SU-DHL-6 (cell line): ENCODE measurements around the gene HEY2.

Experiments
- H2AFZ ChIP-seq: fragments of 200-600 bp; sonication (generic); 2 replicates; pipeline ENCODE4 v1.6.1; 2014; ENCODE audit warnings: low read depth, mild to moderate bottlenecking, moderate library complexity, mixed read lengths, antibody characterized with exemption, low read length; ENCODE audit not compliant: severe bottlenecking
- H3F3A ChIP-seq: fragments of 200-600 bp; shearing (Covaris generic); 2 replicates; pipeline ENCODE4 v1.6.0; 2016; ENCODE audit warnings: antibody characterized with exemption, mild to moderate bottlenecking; ENCODE audit not compliant: insufficient read depth
- H3K27ac ChIP-seq: fragments of 200-600 bp; sonication (generic); 2 replicates; pipeline ENCODE4 v1.5.1; 2016; ENCODE audit warnings: low read depth, mild to moderate bottlenecking, low read length, moderate library complexity, mixed read lengths
- H3K27me3 ChIP-seq: fragments of 200-600 bp; sonication (generic), shearing (Covaris generic); 2 replicates; pipeline ENCODE4 v1.6.0; 2014; ENCODE audit warnings: mild to moderate bottlenecking, low read length
- H3K36me3 ChIP-seq: fragments of 200-600 bp; sonication (generic); 2 replicates; pipeline ENCODE4 v1.6.1; 2014; ENCODE audit warnings: mild to moderate bottlenecking, low read length, mixed read lengths
- H3K4me2 ChIP-seq: fragments of 300-600, 200-600 bp; shearing (Covaris generic), sonication (generic); 2 replicates; pipeline ENCODE4 v1.6.0; 2014; ENCODE audit warnings: low read length, low read depth, mild to moderate bottlenecking; ENCODE audit not compliant: poor library complexity, severe bottlenecking
- H3K4me3 ChIP-seq: fragments of 200-600 bp; sonication (generic); 2 replicates; pipeline ENCODE4 v1.5.1; 2014; ENCODE audit warnings: antibody characterized with exemption, low read length, mild to moderate bottlenecking, mixed read lengths; ENCODE audit not compliant: insufficient read depth, poor library complexity, severe bottlenecking
- H3K79me2 ChIP-seq: fragments of 200-600 bp; sonication (generic); 2 replicates; pipeline ENCODE4 v1.6.1; 2014; ENCODE audit warnings: mild to moderate bottlenecking, low read length, moderate library complexity; ENCODE audit not compliant: insufficient read depth
- H3K9ac ChIP-seq: fragments of 200-600 bp; sonication (generic); 2 replicates; pipeline ENCODE4 v1.7.0; 2014; ENCODE audit warnings: mild to moderate bottlenecking, low read length
- H3K9me2 ChIP-seq: fragments of 200-600 bp; sonication (generic); replicated peaks from 2 replicates; pipeline ENCODE4 v1.6.1; 2014; ENCODE audit warnings: low read length; ENCODE audit not compliant: insufficient read depth
- H3K9me3 ChIP-seq: fragments of 200-600 bp; sonication (generic); 2 replicates; pipeline ENCODE4 v1.6.1; 2014; ENCODE audit warnings: low read length, mixed read lengths; ENCODE audit not compliant: insufficient read depth
- H4K20me1 ChIP-seq: fragments of 200-600 bp; sonication (generic); 2 replicates; pipeline ENCODE4 v1.6.1; 2014; ENCODE audit warnings: low read depth, mild to moderate bottlenecking, antibody characterized with exemption, low read length, moderate library complexity, mixed read lengths
- CTCF ChIP-seq: fragments of 200-600 bp; sonication (generic); IDR thresholded peaks from one replicate; pipeline ENCODE4 v1.5.1; 2017; ENCODE audit warnings: antibody characterized with exemption, mild to moderate bottlenecking, low read length, moderate library complexity; ENCODE audit not compliant: insufficient read depth, poor library complexity, severe bottlenecking
- EZH2phosphoT487 ChIP-seq: fragments of 200-600 bp; sonication (generic), shearing (Covaris generic); conservative IDR thresholded peaks from 2 replicates; pipeline ENCODE4 v1.6.1; 2018; ENCODE audit warnings: mild to moderate bottlenecking, antibody characterized with exemption, low read length, moderate library complexity, mixed read lengths

Gene HEY2

DNA sequence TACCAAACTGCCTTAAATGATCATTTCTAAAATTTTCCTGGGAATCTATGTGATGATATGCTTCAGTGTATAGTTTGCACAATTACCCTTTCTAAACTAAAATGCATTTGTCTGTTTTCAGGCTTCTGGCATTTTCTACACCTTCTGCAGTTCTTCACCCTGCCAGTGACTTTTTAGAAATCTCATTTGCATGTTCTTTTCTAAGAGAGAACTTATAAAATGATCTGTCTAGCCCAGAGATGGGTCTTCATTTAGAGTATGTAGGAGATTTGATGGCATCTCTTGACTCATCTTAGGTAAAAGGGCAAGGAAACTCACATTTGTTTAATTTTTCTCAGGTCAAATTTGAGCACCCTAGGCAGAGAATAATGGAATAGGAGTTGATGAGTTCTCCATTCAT lies 59.2 kb downstream of the HEY2 start:
- no peak overlapping the region for H3K4me3 ChIP-seq
- peak overlapping the region; percentile 49 for H3K4me2 ChIP-seq
- H3K27me3 ChIP-seq = no peaks in the 10 kb centered on the region
- H3K9ac ChIP-seq = no peak overlapping the region
- peaks cover 4% of the 10 kb centered on the region; the same call in 1 of the 2 replicates for H4K20me1 ChIP-seq
- peaks cover 94% of the 10 kb centered on the region for H3K79me2 ChIP-seq
- H3K9me3 ChIP-seq = no peaks in the 10 kb centered on the region
- H3K9me2 ChIP-seq = no peaks in the 10 kb centered on the region
- peak overlapping the region; percentile 50; the same call in 1 of the 2 replicates for H3K27ac ChIP-seq
- H3K36me3 ChIP-seq = peaks cover 6% of the 10 kb centered on the region
- no peak for TF ChIP-seq EZH2phosphoT487
- TF ChIP-seq CTCF = no peak
- H2AFZ ChIP-seq = no peak overlapping the region
- peaks cover 29% of the 10 kb centered on the region; the same call in 1 of the 2 replicates for H3F3A ChIP-seq

DNA sequence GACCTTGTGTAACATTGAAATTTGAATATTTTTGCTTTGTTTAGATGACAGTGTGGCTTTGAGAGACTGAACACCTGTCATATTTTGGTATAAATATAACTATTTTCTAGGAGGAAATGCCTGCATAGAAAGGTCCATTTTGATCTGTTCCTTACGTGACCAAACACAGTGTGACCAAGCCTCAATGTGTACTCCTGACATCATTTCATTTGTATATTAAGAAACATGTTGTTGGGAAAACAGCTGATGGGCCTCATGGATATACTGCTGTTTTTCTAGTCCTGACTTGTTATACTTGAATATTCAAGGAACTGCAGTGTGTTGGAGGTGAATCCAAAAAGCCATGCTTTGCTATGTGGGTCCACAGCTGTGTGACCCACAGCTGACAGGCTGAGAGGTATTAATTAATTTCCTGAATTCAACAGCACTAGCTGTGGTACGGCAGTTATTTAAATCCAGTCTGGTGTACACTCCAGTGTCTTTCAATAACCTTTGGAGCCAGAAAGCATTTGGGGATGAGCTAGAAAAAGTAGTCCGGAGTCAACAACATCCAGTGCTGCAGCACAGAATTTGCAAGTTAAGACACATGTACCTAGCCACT lies 60.2 kb downstream of the HEY2 start:
- Histone ChIP-seq H3K4me3 (peak overlapping the region; percentile 4), H3K4me2 (peak overlapping the region; percentile 49)

GRCh38 chr6:125810445-125810844 lies 61.0 kb downstream of the HEY2 start:
- H3K27me3 ChIP-seq = no peaks in the 10 kb centered on the region

More for the DNA sequence above, 60.2 kb downstream of the HEY2 start:
- Histone ChIP-seq H3K27me3 (no peaks in the 10 kb centered on the region), H3K9ac (0 out of 2 replicates have a peak overlapping the region, but pooled peaks have one; percentile 1), H4K20me1 (peaks cover 4% of the 10 kb centered on the region; the same call in 1 of the 2 replicates), H3K9me2 (no peaks in the 10 kb centered on the region), H3K79me2 (peaks cover 92% of the 10 kb centered on the region), H2AFZ (no peak overlapping the region), H3K27ac (peak overlapping the region; percentile 50), H3K36me3 (peaks cover 2% of the 10 kb centered on the region; the same call in 1 of the 2 replicates), H3K9me3 (no peaks in the 10 kb centered on the region), H3F3A (peaks cover 29% of the 10 kb centered on the region; the same call in 1 of the 2 replicates)
- no peak for TF ChIP-seq EZH2phosphoT487
- no peak for TF ChIP-seq CTCF

More at GRCh38 chr6:125810445-125810844, 61.0 kb downstream of the HEY2 start:
- H3K9me2 ChIP-seq = no peaks in the 10 kb centered on the region
- H3K9ac ChIP-seq = 0 out of 2 replicates have a peak overlapping the region, but pooled peaks have one; percentile 1
- peak overlapping the region; percentile 50 for H3K27ac ChIP-seq
- H3K79me2 ChIP-seq = peaks cover 93% of the 10 kb centered on the region
- H3K36me3 ChIP-seq = peaks cover 4% of the 10 kb centered on the region; the same call in 1 of the 2 replicates
- no peak overlapping the region for H3K4me3 ChIP-seq
- no peak overlapping the region for H2AFZ ChIP-seq
- H3K4me2 ChIP-seq = peak overlapping the region; percentile 49
- H3F3A ChIP-seq = peaks cover 29% of the 10 kb centered on the region; the same call in 1 of the 2 replicates
- no peak for TF ChIP-seq EZH2phosphoT487
- H3K9me3 ChIP-seq = no peaks in the 10 kb centered on the region
- H4K20me1 ChIP-seq = peaks cover 4% of the 10 kb centered on the region; the same call in 1 of the 2 replicates
